Fibroblast of lung (primary cell): ENCODE measurements around the gene CCDC88C. TPM values are rescaled to one million over a fixed set of nuclear protein-coding genes. Genes with fewer than 3 reads are reported as not detected.

ENCODE experiments used
- DNase-seq, 2 donors: peaks; one replicate each; pipeline versions ENCODE4 v3.0.0 to v3.0.0-alpha.2; 2010; ENCODE audit warnings: low read depth in 2 of 2
- H2AFZ ChIP-seq: 2 replicates; pipeline ENCODE4 v1.5.1; 2012; ENCODE audit warnings: low read length, control low read depth, inconsistent platforms
- H3K27ac ChIP-seq: 2 replicates; pipeline ENCODE4 v1.5.1; 2011; ENCODE audit warnings: low read length, control low read depth; ENCODE audit not compliant: insufficient read depth
- H3K27me3 ChIP-seq: 2 replicates; pipeline ENCODE4 v1.5.1; 2011; ENCODE audit warnings: mild to moderate bottlenecking, low read length; ENCODE audit not compliant: control insufficient read depth, insufficient read depth
- H3K36me3 ChIP-seq: 2 replicates; pipeline ENCODE4 v1.5.1; 2011; ENCODE audit warnings: low read length; ENCODE audit not compliant: control insufficient read depth, insufficient read depth
- H3K4me1 ChIP-seq: 2 replicates; pipeline ENCODE4 v1.5.1; 2011; ENCODE audit warnings: low read length; ENCODE audit not compliant: control insufficient read depth, insufficient read depth; ENCODE audit errors: extremely low read depth
- H3K4me2 ChIP-seq: 2 replicates; pipeline ENCODE4 v1.5.1; 2011; ENCODE audit warnings: low read length, control low read depth; ENCODE audit not compliant: insufficient read depth; ENCODE audit errors: extremely low read depth
- H3K4me3 ChIP-seq, 4 experiments: fragments of 200-600 bp in 1 of 4; sonication (generic) in 1 of 4; replicated peaks in 1 of 4; 2 replicates each; pipeline ENCODE4 v1.5.1; 2011 to 2016; ENCODE audit warnings: low read length in 4 of 4, low read depth in 3 of 4, mild to moderate bottlenecking in 3 of 4, control low read depth in 2 of 4, inconsistent platforms in 1 of 4, mixed read lengths in 1 of 4; ENCODE audit not compliant: insufficient read depth in 1 of 4; ENCODE audit errors: control extremely low read depth in 1 of 4
- H3K79me2 ChIP-seq: 2 replicates; pipeline ENCODE4 v1.5.1; 2012; ENCODE audit warnings: mild to moderate bottlenecking, low read length, inconsistent platforms; ENCODE audit not compliant: control insufficient read depth, insufficient read depth
- H3K9ac ChIP-seq: 2 replicates; pipeline ENCODE4 v1.5.1; 2011; ENCODE audit warnings: mild to moderate bottlenecking, low read length, control low read depth; ENCODE audit not compliant: insufficient read depth
- H3K9me3 ChIP-seq: 2 replicates; pipeline ENCODE4 v1.5.1; 2012; ENCODE audit warnings: low read depth, low read length; ENCODE audit not compliant: control insufficient read depth, insufficient read depth
- H4K20me1 ChIP-seq: 2 replicates; pipeline ENCODE4 v1.5.1; 2011; ENCODE audit warnings: low read length; ENCODE audit not compliant: control insufficient read depth, insufficient read depth; ENCODE audit errors: extremely low read depth
- EZH2 ChIP-seq: IDR thresholded peaks from 2 replicates; pipeline ENCODE4 v1.5.1; 2012; ENCODE audit warnings: low read length, control low read depth, mild to moderate bottlenecking; ENCODE audit errors: missing control alignments
- polyA plus RNA-seq, 2 donors: library from polyadenylated mRNA; depleted of rRNA in 1 of 2; stranded (reverse) in 1 of 2; unstranded in 1 of 2; fragments of >200 nt; gene quantifications; 2 replicates each; pipeline ENCODE4 v1.2.1, GENCODE V29; 2011 to 2012; ENCODE audit warnings: missing spikeins in 1 of 2
- total RNA-seq: library from RNA; depleted of rRNA; stranded (reverse); fragments of >200 nt; gene quantifications from 2 replicates; pipeline ENCODE4 v1.2.1, GENCODE V29; 2014
- TF ChIP-seq, protein P1 (sequence below), 2 donors: IDR thresholded peaks in 1 of 2; conservative IDR thresholded peaks in 1 of 2; 1 replicate in 1 of 2; 2 replicates in 1 of 2; pipeline ENCODE4 v1.5.1; 2011 to 2012; ENCODE audit warnings: low read length in 2 of 2, control low read depth in 1 of 2, inconsistent platforms in 1 of 2, low read depth in 1 of 2, mild to moderate bottlenecking in 1 of 2

Gene CCDC88C
- total and polyA plus RNA-seq, 2 donors (not counting 1 experiment from before 2014, with no cell fraction given): 0.02 to 0.17 TPM

DNA sequence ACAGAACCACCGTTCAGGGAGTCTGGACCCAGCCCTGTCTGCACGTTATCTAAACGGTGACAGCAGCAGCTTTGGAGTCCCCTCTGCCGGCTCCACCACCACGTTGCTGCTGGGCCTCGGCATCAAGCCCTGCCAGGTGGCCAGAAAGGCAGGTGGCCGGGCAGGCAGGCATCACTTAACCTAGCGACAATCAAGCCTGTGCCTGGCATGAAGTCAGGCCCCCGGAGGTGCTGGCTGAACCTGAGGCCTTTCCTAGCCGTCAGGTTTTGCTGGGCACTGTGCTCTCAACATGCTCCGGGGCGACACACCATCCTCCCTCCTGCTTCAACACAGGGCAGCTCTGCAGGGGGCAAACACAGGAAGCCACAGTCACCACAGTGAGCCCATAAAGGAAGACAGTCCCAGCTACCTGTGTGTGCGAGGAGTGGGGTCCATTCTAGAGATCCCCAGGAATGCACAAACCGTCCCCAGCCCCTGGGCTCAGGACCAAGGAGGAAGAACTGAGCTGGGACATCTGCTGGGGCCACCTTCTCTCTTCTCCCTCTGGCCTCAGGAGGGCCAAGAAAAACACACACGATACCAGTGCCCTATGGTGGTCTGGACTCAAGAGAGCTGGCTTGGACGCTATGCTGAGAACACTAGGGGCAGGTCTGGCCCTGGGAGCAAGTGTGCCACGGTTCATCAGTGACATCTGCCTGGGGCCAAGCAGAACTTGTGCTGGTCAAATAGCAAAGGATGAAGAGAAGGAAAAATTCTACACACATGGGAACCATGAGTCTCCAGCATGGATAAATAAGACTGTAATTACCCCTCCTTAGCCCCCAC lies 44.7 kb downstream of the CCDC88C start:
- H3K4me2 ChIP-seq: no peak overlapping the region
- H3K9me3 ChIP-seq: no peaks in the 10 kb centered on the region
- no peaks in the 10 kb centered on the region for H3K4me1 ChIP-seq

DNA sequence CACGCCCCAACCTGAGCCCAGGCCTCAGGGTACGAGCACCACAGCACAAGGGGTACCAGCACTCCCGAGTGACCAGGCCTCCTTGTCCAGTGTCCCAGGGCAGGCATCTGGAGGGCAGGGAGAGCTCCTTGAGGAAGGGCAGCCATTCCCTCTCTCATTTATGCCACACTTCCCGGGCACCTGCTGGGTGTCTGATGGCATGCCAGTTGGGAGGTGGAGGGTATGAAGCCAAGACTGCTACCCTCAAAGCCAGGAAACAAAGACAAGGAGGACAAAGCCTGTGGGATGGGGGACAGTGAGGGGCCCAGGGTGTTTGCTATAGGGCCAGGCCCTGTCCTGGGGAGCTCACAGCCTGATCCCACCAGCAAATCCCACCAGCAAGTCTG lies 45.6 kb downstream of the CCDC88C start:
- TF ChIP-seq EZH2: no peak
- TF ChIP-seq, protein P1, sequence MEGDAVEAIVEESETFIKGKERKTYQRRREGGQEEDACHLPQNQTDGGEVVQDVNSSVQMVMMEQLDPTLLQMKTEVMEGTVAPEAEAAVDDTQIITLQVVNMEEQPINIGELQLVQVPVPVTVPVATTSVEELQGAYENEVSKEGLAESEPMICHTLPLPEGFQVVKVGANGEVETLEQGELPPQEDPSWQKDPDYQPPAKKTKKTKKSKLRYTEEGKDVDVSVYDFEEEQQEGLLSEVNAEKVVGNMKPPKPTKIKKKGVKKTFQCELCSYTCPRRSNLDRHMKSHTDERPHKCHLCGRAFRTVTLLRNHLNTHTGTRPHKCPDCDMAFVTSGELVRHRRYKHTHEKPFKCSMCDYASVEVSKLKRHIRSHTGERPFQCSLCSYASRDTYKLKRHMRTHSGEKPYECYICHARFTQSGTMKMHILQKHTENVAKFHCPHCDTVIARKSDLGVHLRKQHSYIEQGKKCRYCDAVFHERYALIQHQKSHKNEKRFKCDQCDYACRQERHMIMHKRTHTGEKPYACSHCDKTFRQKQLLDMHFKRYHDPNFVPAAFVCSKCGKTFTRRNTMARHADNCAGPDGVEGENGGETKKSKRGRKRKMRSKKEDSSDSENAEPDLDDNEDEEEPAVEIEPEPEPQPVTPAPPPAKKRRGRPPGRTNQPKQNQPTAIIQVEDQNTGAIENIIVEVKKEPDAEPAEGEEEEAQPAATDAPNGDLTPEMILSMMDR (conservative IDR thresholded peaks at IDR 0.05 in 1 of 2, IDR thresholded peaks at IDR 0.05 in 1 of 2; ENCODE audit: low read depth in 1 of 2, low read length in 2 of 2): no peak
- peaks cover 7% of the 10 kb centered on the region for H3K27me3 ChIP-seq
- no peak overlapping the region for H3K27ac ChIP-seq

More for the DNA sequence above, 44.7 kb downstream of the CCDC88C start:
- Histone ChIP-seq H2AFZ (no peak overlapping the region), H3K27me3 (peaks cover 7% of the 10 kb centered on the region), H3K4me3 (no peak overlapping the region), H3K9ac (no peak overlapping the region), H3K36me3 (no peaks in the 10 kb centered on the region), H3K27ac (no peak overlapping the region), H3K79me2 (no peaks in the 10 kb centered on the region), H4K20me1 (no peaks in the 10 kb centered on the region)
- no peak for DNase-seq
- no peak for TF ChIP-seq EZH2
- TF ChIP-seq, protein P1 (conservative IDR thresholded peaks at IDR 0.05 in 1 of 2, IDR thresholded peaks at IDR 0.05 in 1 of 2; ENCODE audit: low read depth in 1 of 2, low read length in 2 of 2): no peak

DNA sequence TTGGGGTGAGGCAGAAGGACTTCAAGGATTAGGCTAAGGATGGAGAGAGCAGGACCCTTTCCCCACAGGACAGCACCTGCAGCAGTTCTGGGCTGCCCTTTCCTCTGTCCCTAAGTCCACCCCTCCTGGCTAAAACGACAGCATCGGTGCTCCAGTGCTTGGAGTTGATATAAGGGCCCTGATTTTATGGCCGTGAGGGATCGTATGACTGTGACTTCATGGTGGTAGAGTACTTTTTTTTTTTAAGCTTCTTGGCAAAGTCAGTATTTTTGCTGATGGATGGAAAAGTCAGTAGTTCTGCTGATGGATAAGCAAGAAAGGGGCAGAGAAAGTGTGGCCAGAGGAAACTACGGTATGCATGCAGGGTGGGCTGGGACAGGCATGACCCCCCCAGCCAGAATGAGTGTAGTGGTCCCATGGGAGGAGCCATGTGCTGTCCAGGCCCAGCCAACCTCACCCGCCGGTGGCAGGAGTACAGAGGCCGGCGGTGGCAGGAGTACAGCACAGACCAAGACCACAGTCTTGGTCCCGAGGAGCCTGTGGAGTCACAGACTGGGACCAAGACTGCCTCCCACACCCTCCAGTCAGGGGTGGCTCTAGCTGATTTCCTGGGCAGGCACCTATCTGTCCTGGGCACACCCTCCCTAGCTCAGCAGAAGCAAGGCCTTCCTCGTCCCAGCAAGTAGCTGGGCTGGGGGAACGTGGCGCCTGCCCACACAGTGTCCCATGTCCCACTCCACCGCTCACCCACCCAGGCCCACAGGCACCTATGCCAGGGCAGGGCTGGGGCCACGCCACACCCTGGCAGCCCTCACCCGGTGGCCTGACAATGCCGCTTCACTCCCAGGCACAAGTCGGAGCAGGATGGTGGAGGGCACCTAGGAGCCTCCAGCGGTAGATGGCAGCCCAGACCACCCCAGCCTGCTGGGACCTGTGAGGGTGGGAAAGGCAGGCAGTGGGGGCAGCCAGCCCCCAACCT lies 46.3 kb downstream of the CCDC88C start:
- H3K36me3 ChIP-seq: no peaks in the 10 kb centered on the region
- no peak for DNase-seq
- no peak overlapping the region for H3K9ac ChIP-seq
- no peaks in the 10 kb centered on the region for H4K20me1 ChIP-seq
- peaks cover 7% of the 10 kb centered on the region for H3K27me3 ChIP-seq
- H3K79me2 ChIP-seq: no peaks in the 10 kb centered on the region
- H3K4me3 ChIP-seq: no peak overlapping the region
- no peak overlapping the region for H2AFZ ChIP-seq
- no peaks in the 10 kb centered on the region for H3K4me1 ChIP-seq
- no peak for TF ChIP-seq EZH2
- TF ChIP-seq, protein P1 (conservative IDR thresholded peaks at IDR 0.05 in 1 of 2, IDR thresholded peaks at IDR 0.05 in 1 of 2; ENCODE audit: low read depth in 1 of 2, low read length in 2 of 2): no peak
- no peak overlapping the region for H3K4me2 ChIP-seq
- no peak overlapping the region for H3K27ac ChIP-seq
- no peaks in the 10 kb centered on the region for H3K9me3 ChIP-seq

More for the DNA sequence above, 45.6 kb downstream of the CCDC88C start:
- no peaks in the 10 kb centered on the region for H3K4me1 ChIP-seq
- H3K9ac ChIP-seq: no peak overlapping the region
- no peak overlapping the region for H2AFZ ChIP-seq
- H3K4me2 ChIP-seq: no peak overlapping the region
- no peaks in the 10 kb centered on the region for H3K36me3 ChIP-seq
- no peak for DNase-seq
- no peak overlapping the region for H3K4me3 ChIP-seq
- H3K79me2 ChIP-seq: no peaks in the 10 kb centered on the region
- H4K20me1 ChIP-seq: no peaks in the 10 kb centered on the region
- no peaks in the 10 kb centered on the region for H3K9me3 ChIP-seq
